Middle frontal gyrus (tissue), 1 donor: Measurements from ENCODE around the gene DCBLD1.
"Not testable (repeated sequence)": the region's sequence is repeated elsewhere in the genome, so short reads cannot be mapped to it uniquely, and the experiment has no call there.

Experiments used
- DNase-seq: peaks from one replicate; pipeline ENCODE4 v3.0.0-alpha.2; 2015; ENCODE audit warnings: low spot score; ENCODE audit errors: extremely low spot score

DCBLD1 gene

GRCh38 chr6:117497237-117497636 is 14.8 kb downstream of the DCBLD1 start:
- no peak for DNase-seq

- no peak for DNase-seq
Measured at GRCh38 chr6:117498159-117498558, 15.7 kb downstream of the DCBLD1 start.

- DNase-seq: no peak
Measured at GRCh38 chr6:117501722-117502121, 19.2 kb downstream of the DCBLD1 start.

GRCh38 chr6:117502580-117502979 is 20.1 kb downstream of the DCBLD1 start:
- DNase-seq: no peak

GRCh38 chr6:117503211-117503610 is 20.7 kb downstream of the DCBLD1 start:
- DNase-seq: no peak

GRCh38 chr6:117504478-117505144 is 22.1 kb downstream of the DCBLD1 start:
- no peak for DNase-seq

GRCh38 chr6:117505311-117505710 is 22.8 kb downstream of the DCBLD1 start:
- DNase-seq: no peak

- DNase-seq: no peak
Measured at GRCh38 chr6:117506180-117506835, 23.8 kb downstream of the DCBLD1 start.

- no peak for DNase-seq
Measured at GRCh38 chr6:117506907-117507306, 24.4 kb downstream of the DCBLD1 start.

- no peak for DNase-seq
Measured at GRCh38 chr6:117508450-117508971, 26.0 kb downstream of the DCBLD1 start.

- no peak for DNase-seq
Measured at GRCh38 chr6:117509021-117509420, 26.5 kb downstream of the DCBLD1 start.

- no peak for DNase-seq
Measured at GRCh38 chr6:117512056-117512828, 29.8 kb downstream of the DCBLD1 start.

GRCh38 chr6:117512987-117513573 is 30.6 kb downstream of the DCBLD1 start:
- no peak for DNase-seq

GRCh38 chr6:117513778-117514365 is 31.4 kb downstream of the DCBLD1 start:
- no peak for DNase-seq

- DNase-seq: no peak
Measured at GRCh38 chr6:117514655-117515054, 32.2 kb downstream of the DCBLD1 start.

GRCh38 chr6:117515326-117515725 is 32.9 kb downstream of the DCBLD1 start:
- DNase-seq: no peak

GRCh38 chr6:117517995-117518394 is 35.5 kb downstream of the DCBLD1 start:
- not testable (repeated sequence) for DNase-seq

GRCh38 chr6:117518870-117519269 is 36.4 kb downstream of the DCBLD1 start:
- no peak for DNase-seq

GRCh38 chr6:117520603-117521395 is 38.3 kb downstream of the DCBLD1 start:
- DNase-seq: no peak

GRCh38 chr6:117521791-117522502 is 39.5 kb downstream of the DCBLD1 start:
- DNase-seq: no peak
